Testis (tissue), 2 donors: Measurements from ENCODE around the gene TESPA1.

ENCODE experiments used
- CTCF ChIP-seq, 3 experiments: fragments of 450-650 bp in 2 of 3; fragments of 200-600 bp in 1 of 3; sonication (generic) in 1 of 3; IDR thresholded peaks; one replicate each; pipeline ENCODE4 v1.5.1; 2016 to 2019; ENCODE audit warnings: antibody characterized with exemption in 3 of 3, mild to moderate bottlenecking in 2 of 3, moderate library complexity in 1 of 3
- POLR2A ChIP-seq: fragments of 450-650 bp; IDR thresholded peaks from one replicate; pipeline ENCODE4 v1.6.1; 2017; ENCODE audit warnings: antibody characterized with exemption, mild to moderate bottlenecking, moderate library complexity

GRCh38 chr12:54948171-54948570 lies 36.4 kb downstream of the TESPA1 start:
- TF ChIP-seq CTCF (IDR thresholded peaks at IDR 0.05), result no peak
- TF ChIP-seq POLR2A, result no peak
